Stimulated activated CD4-positive, alpha-beta T cell treated with anti-CD3 and anti-CD28 coated beads, Interleukin-1b, Interleukin-23, amount 100 ng/mL, for 24 hours (primary cell): ENCODE measurements around the gene PIM3.

ENCODE experiments used
- DNase-seq, 4 experiments: peaks; one replicate each; pipeline ENCODE4 v3.0.0-alpha.2; 2020; ENCODE audit warnings: low read depth in 4 of 4, low spot score in 1 of 4

PIM3 gene

GRCh38 chr22:49927483-49928184 lies 32.9 kb upstream of the PIM3 start:
- no peak for DNase-seq

GRCh38 chr22:49928185-49928495 lies 32.4 kb upstream of the PIM3 start:
- no peak for DNase-seq

GRCh38 chr22:49928555-49929210 lies 31.9 kb upstream of the PIM3 start:
- DNase-seq: no peak

GRCh38 chr22:49929211-49929979 lies 31.2 kb upstream of the PIM3 start:
- peak; percentile 60 to 72 (median 69) for DNase-seq

GRCh38 chr22:49929994-49930575 lies 30.5 kb upstream of the PIM3 start:
- no peak for DNase-seq

- no peak for DNase-seq
Observed at GRCh38 chr22:49930596-49931412, 29.8 kb upstream of the PIM3 start.

GRCh38 chr22:49933236-49934159 lies 27.1 kb upstream of the PIM3 start:
- no peak for DNase-seq

GRCh38 chr22:49934160-49934890 lies 26.2 kb upstream of the PIM3 start:
- no peak for DNase-seq

GRCh38 chr22:49934891-49935557 lies 25.5 kb upstream of the PIM3 start:
- peak; percentile 65 to 94 (median 83) for DNase-seq

GRCh38 chr22:49935561-49935960 lies 25.0 kb upstream of the PIM3 start:
- no peak for DNase-seq

GRCh38 chr22:49936018-49936972 lies 24.3 kb upstream of the PIM3 start:
- peak; percentile 79 to 100 (median 89) for DNase-seq

GRCh38 chr22:49936973-49937757 lies 23.4 kb upstream of the PIM3 start:
- no peak for DNase-seq

GRCh38 chr22:49937758-49938564 lies 22.6 kb upstream of the PIM3 start:
- DNase-seq: no peak

GRCh38 chr22:49938565-49939136 lies 21.9 kb upstream of the PIM3 start:
- no peak for DNase-seq

- DNase-seq: no peak
Observed at GRCh38 chr22:49941507-49942316, 18.9 kb upstream of the PIM3 start.
